ENCODE measurements around the gene PGF.

Gene PGF

DNA sequence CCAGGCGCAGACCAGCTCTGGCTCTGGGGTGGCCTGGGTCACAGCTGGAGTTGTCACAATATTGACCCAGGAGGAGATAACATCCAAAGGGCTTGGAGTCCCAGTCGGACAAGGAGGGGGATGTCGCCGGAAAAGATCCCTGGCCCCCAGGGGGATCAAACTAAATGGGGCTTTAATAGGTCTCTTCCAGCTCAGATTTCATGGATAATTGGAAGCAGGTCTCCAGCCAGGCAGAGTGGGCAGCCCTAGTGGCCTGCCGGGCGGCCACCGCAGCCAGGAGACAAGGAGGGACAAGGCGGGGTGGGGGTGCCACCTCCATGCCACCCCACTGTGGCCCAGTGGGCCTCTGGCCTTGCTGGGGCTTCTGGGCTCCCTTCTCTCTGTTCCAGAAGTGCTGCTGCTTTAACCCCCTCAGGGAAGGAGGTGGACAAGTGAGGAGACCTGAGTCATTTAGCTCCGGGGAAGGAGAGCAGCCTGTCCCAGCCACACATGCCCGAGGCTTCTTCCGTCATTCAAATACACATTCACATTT lies 23.1 kb upstream of the PGF start:
- DNase-seq (ENCODE audit: low read depth in 3 of 3), result no peak

DNA sequence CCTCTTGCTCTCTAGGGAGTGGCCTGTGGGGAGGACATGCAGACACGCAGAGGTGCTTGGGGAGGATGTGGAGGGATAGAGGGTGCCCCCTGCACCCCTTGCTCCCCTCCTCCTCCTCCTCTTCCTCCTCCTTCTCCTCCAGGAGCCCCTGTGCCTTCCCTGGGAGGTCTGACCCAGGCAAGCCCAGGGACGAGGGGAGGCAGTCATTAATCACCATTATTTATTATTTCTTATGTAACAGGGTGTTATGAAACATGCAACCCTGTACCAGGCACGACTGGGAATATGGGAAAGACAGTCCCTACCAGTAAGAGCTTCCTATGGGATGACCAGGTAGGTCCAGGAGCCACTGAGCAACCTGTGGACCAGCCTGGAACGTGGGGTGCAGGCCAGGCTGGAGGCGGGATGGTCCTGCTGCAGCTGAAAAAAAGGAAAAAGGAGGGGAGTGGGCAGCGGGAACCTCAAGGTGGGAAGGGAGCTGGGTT lies 22.5 kb upstream of the PGF start:
- DNase-seq (ENCODE audit: low read depth in 3 of 3), result no peak

GRCh38 chr14:74977164-74977900 lies 21.9 kb upstream of the PGF start:
- no peak for DNase-seq (ENCODE audit: low read depth in 3 of 3)

DNA sequence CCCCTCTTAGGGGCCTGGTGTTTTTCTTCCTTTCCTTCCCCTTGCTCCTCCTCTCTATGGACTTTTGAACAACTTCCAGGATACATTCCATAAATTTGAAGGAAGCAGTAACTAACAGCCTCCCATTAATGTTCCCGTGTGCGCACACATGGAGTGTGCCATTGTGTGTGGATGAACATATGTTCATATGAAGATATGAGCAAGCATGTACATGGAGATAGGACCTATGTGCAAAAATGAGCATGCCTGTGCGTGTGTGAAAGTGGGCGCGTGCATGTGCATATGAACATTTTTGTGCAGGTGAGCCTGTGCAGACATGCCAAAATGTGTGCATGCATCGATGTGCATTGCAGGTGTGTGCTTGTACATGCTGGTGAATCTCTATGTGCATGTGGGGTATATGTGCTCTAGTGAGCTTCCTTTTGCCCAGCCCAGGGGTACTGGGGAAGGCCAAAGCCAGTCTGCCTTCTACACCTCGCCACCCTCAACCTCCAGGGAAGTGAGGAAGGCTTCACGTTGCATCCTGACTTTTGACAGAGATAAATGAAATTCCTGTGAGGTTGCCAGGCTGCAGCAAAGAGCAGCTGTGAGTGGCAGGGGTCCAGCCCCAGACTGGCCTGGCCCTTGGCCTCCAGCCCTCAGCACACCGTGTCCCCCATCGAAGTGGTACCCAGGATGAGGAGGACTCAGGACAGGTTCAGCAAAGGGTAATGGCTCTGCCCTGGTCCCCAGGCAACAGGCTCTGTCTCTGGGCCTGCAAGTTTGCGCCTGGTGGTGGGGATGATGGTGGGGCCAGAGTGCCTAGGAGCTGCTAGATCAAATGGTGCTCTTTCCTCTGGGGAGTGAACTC lies 21.1 kb upstream of the PGF start:
- DNase-seq (ENCODE audit: low read depth in 3 of 3), result no peak

DNA sequence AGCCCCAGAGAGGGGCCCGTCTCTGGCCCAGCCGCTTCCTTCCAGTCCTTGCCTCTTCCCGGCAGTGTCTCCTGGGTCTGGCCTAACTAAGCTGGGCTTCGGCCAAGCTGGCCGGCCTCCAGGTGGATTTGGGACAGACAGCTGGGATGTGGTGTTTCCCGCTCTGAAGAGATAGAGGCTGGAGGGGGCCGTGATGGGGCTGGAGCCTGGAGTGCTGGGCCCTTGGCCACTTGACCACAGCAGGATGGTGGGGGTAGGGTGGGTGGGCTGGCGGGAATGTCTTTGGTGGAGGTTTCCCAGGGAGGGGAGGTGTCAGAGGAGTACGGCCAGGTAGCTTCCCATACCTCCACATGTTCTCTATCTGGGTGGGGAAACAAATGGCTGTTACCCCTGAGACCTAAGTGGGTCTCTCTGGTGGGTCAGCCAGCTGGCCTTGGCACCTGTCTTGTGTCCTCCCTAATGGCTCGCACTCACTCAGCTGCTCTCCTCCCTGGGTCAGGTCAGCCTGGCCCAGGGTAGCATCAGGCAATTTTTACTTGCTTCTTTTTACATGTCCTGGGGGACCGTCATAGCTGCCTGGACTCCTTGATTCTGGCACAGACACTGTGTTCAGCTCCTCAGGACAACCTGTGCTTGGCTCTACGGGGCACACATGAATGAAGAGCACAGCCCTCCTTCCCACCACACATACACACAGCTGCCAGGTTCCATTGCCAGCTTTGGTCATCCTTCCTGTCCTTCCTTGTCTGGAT lies 19.8 kb upstream of the PGF start:
- no peak for DNase-seq (ENCODE audit: low read depth in 3 of 3)

DNA sequence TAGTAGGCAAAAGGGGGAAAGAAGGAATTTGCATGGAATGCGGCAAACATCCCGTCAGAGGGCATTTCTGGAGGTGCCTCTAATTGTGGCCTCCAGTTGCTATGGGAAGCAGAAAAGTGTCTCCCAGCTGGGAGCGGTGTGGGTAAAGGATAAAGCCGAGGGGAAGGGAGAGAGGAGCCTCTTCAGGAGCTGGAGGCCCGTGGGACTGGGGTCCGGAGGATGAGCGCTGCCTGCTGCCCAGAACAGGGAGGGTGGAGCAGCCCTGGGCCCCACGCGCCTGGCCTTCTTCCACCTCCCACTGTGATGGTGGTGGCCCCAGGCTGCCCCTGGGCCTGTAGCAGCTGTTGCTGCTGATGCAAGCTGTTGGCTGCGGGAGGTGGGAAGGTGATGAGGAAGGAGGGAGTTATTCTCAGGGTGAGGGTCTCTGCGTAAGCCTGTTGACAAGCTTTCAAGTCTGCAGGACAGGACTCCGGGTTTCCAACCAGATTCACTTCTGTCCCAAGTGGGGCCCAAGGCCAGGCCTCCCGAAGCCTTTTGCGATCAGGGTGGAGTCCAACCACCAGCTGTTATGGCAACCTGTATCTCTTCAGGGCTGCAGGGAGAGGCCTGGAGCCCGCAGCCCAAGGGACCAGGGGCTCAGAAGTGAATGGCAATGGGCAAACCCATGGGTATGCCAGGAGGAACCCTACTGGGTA lies 19.1 kb upstream of the PGF start:
- DNase-seq (ENCODE audit: low read depth in 3 of 3), result no peak

- DNase-seq (ENCODE audit: low read depth in 3 of 3), result no peak
Observed at GRCh38 chr14:74973905-74974363, 18.5 kb upstream of the PGF start.

GRCh38 chr14:74973003-74973653 lies 17.7 kb upstream of the PGF start:
- peak in 1 of 3 donors; percentile 11 for DNase-seq (ENCODE audit: low read depth in 3 of 3)

DNA sequence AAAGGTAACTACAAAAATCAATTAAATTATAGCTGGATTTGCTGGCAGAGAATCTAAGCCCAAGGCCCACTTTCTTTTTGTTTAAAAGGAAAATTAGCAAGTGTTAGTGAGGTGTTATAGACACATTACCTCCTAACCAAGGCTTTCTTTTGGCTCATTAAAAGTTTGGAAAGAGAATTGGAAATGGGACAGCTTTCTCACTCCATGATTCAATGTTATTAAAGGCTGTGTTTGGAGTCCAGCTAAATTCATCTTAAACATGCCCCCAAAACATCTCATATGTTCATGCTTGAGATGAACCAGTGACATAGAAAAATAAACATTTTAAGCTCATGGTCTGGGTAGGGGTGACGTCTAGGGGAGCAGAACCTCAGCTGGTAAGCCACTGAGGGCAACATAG lies 13.4 kb upstream of the PGF start:
- DNase-seq (ENCODE audit: low read depth in 3 of 3), result no peak

DNA sequence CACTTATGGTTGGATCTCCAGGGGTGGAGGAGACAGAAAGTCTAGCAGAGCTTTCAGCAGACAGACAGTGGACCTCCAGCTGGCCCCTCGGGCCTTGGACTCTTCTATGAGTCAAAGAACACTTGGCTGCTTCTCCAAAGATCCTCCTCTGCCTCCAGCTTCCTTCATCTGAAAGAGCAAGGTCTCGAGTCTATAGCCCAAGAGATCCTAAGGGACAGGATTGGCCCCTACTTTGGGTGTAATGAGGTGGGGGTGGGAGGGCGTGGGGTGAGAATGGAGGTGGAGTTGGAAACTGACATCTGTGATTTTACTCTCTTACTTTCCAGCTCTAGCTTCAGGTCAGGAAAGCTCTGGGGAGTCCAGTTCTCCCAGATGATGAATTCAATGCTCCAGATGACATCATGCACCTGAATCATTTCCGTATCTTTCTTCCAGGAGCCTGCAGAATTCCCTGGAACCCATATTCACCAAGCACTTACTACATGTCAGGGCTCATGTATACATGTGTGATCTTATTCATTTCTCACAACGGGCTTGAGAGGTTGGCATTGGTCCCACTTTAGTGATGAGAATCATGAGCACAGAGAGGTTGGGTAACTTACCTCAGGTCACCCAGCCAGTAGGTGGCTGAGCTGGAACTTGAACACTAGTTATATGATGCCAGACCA lies 10.2 kb upstream of the PGF start:
- no peak for DNase-seq (ENCODE audit: low read depth in 3 of 3)

GRCh38 chr14:74964787-74965485 lies 9.5 kb upstream of the PGF start:
- DNase-seq (ENCODE audit: low read depth in 3 of 3), result no peak

- no peak for DNase-seq (ENCODE audit: low read depth in 3 of 3)
Observed at GRCh38 chr14:74963705-74964271, 8.4 kb upstream of the PGF start.

DNA sequence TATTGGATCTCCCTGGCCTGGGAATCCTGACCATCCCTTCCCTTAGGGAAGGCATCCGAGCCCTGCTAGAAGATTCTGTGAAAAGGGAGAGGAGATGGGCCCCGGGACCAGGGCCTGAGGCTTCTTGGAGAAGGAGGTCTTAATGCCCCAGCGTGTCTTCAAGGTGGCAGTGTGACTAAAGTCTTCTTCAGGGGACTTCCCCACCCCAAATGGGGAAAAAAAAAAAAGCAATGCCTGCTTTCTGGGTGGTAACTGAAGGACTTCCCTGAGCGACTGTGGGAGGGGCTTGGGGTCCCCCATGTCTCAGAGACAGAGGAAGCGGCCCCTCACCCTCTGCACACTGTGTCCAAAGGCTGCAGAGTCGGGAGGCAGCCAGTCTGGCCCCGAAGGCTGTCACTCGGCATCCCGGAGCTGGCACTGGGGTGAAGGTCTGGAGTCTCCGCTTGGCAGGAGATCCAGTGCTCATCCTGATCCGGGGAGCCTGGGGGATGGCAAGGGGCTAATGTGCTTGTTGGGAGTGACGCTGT lies 7.8 kb upstream of the PGF start:
- DNase-seq (ENCODE audit: low read depth in 3 of 3), result no peak

GRCh38 chr14:74962493-74962892 lies 7.1 kb upstream of the PGF start:
- DNase-seq (ENCODE audit: low read depth in 3 of 3), result no peak

GRCh38 chr14:74962046-74962445 lies 6.6 kb upstream of the PGF start:
- no peak for DNase-seq (ENCODE audit: low read depth in 3 of 3)

DNA sequence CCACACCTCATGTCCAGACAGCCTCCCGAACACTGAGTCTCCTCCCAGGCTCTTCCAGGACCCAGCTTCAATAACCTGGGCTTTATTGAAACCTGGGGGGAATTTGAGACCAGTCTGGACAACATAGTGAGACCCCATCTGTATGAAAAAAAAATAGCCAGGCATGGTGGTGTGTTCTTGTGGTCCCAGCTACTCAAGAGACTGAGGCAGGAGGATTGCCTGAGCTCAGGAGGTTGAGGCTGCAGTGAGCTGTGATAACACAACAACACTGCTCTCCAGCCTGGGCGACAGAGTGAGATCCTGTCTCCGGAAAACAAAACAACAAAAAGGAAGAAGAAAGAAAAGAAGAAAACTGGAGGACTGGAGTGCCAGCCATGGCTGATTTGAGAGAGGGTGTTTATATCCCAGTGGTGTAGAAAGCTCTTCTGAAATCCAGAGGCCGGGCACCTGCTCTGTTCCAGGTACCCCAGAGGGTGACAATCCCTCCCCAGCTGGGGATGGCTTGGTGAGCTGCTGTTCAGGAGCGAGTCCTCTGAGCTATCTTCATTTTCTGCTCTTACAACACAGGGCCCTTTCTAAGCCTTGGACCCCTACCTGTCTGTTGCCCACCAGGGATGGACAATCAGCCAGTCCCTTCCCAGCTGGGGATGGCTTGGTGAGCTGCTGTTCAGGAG lies 6.0 kb upstream of the PGF start:
- DNase-seq (ENCODE audit: low read depth in 3 of 3), result no peak

DNA sequence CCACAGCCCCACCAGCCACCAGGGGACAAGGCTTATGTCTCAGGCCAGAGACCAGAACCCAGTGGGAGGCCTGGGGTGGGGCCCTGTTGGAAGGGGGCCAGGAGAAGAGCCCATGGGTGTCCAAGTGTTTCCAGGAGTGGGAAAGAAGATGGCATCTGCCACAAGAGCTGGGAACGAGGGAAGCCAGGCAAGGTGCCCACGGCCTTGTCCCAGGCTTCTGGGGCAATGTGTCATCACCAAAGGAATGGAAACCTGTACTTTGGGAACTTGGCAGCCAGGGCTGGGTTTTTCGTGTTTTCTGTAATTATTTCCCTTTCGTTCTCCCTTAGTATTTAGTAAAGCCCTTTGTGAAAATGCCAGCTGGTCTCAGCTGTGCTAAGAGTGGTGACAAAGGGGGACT lies 5.3 kb upstream of the PGF start:
- DNase-seq (ENCODE audit: low read depth in 3 of 3), result no peak

DNA sequence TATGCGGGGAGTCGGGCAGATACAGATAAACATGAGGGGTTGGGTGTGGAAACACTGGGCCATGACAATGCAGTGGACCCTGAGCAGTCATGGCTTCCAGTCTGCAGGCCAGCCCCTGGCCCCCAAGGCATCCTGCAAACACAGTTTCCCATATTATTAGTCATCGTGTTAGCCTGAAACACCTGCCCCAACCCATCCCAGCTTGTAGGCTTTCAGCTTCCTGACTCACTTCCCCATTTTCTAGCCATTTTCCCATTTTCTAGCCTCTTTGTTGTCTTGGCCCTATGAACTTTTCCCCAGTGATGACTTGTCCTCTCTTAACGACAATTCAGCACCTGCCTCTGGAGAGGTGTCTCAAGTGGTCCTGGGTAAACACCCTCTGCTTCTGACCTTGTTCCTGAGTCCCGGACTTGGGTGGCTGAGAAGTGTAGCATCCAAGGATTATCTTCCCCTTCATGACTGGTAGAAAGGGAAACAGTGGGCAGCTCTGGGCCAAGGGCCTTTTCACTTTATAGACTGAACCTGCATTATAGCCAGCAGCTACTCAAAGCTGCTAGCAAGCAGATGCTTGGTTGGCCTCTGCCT lies 4.3 kb upstream of the PGF start:
- DNase-seq (ENCODE audit: low read depth in 3 of 3), result no peak

All from stimulated activated CD4-positive, alpha-beta T cell treated with anti-CD3 and anti-CD28 coated beads, TNF-alpha, amount 100 ng/mL, for 48 hours (primary cell).